AG04450 (cell line): Measurements from ENCODE around the gene HRH2. TPM values are rescaled to one million over a fixed set of nuclear protein-coding genes. Genes with fewer than 3 reads are reported as not detected.

Source experiments
- CTCF ChIA-PET: fragments of 300-600, 350-600 bp; formaldehyde crosslinking; extraction: SDS; loops from one replicate; lab custom pipeline; 2022; ENCODE audit warnings: antibody characterized with exemption, inconsistent platforms; lab: Charles Lee
- POLR2A ChIA-PET: fragments of 350-600 bp; formaldehyde crosslinking; extraction: SDS; loops from one replicate; lab custom pipeline; 2021; ENCODE audit warnings: antibody characterized with exemption, inconsistent platforms; lab: Yijun Ruan, JAX
- DNase-seq: peaks from one replicate; pipeline ENCODE4 v3.0.0-alpha.2; 2011; ENCODE audit warnings: low read depth, low spot score
- H3K27ac ChIP-seq: one replicate; pipeline ENCODE4 v1.5.1; 2012; ENCODE audit warnings: low read depth, low read length, control low read depth
- H3K27me3 ChIP-seq: one replicate; pipeline ENCODE4 v1.6.0; 2012; ENCODE audit warnings: low read length; ENCODE audit not compliant: control insufficient read depth, insufficient read depth
- H3K4me3 ChIP-seq: 2 replicates; pipeline ENCODE4 v1.5.1; 2011; ENCODE audit warnings: mild to moderate bottlenecking, low read depth, low read length, control low read depth
- H3K9me3 ChIP-seq: 2 replicates; pipeline ENCODE4 v1.5.1; 2012; ENCODE audit warnings: low read length; ENCODE audit not compliant: control insufficient read depth, insufficient read depth
- polyA plus RNA-seq: library from polyadenylated mRNA; depleted of rRNA; stranded (reverse); fragments of >200 nt; gene quantifications from 2 replicates; pipeline ENCODE4 v1.2.3, GENCODE V29; 2011
- TF ChIP-seq, protein P1 (sequence below): IDR thresholded peaks from 2 replicates; pipeline ENCODE4 v1.5.1; 2011; ENCODE audit warnings: low read depth, low read length, control low read depth, inconsistent platforms

HRH2 gene
- polyA plus RNA-seq, 1 experiment = not detected

DNA sequence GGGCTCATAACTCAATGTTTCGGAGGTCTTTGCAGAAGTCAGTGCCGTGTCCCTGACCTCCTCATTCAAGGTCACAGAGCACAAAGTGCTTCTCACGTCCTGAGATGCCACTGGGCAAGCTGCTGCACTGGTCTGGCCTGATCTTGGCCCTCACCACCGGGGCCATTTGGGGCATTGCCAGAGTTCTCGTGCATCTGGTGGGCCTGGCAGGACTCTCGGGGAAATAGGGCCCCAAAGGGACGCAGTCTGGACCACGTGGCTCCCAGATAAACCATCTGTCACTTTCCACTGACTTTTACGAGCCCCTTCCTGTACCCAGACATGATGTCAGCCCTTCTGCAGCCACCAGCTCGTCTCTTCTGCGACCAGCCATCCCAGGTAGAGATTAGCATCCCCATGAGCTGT is 54.8 kb downstream of the HRH2 start:
- ChIA-PET CTCF (no interaction called here), POLR2A (no interaction called here)
- TF ChIP-seq, protein P1, sequence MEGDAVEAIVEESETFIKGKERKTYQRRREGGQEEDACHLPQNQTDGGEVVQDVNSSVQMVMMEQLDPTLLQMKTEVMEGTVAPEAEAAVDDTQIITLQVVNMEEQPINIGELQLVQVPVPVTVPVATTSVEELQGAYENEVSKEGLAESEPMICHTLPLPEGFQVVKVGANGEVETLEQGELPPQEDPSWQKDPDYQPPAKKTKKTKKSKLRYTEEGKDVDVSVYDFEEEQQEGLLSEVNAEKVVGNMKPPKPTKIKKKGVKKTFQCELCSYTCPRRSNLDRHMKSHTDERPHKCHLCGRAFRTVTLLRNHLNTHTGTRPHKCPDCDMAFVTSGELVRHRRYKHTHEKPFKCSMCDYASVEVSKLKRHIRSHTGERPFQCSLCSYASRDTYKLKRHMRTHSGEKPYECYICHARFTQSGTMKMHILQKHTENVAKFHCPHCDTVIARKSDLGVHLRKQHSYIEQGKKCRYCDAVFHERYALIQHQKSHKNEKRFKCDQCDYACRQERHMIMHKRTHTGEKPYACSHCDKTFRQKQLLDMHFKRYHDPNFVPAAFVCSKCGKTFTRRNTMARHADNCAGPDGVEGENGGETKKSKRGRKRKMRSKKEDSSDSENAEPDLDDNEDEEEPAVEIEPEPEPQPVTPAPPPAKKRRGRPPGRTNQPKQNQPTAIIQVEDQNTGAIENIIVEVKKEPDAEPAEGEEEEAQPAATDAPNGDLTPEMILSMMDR = no peak
- no peak for DNase-seq
- H3K27ac ChIP-seq = no peak overlapping the region
- peaks cover 14% of the 10 kb centered on the region for H3K9me3 ChIP-seq
- H3K4me3 ChIP-seq = no peak overlapping the region
- H3K27me3 ChIP-seq = no peaks in the 10 kb centered on the region

GRCh38 chr5:175713930-175714329 is 56.1 kb downstream of the HRH2 start:
- Histone ChIP-seq H3K9me3 (peaks cover 14% of the 10 kb centered on the region), H3K27me3 (no peaks in the 10 kb centered on the region), H3K27ac (no peak overlapping the region), H3K4me3 (no peak overlapping the region)
- DNase-seq = no peak
- CTCF ChIA-PET = interaction anchor here (1.6 kb wide), 1 partner anchor 16 kb away, joined by 5 read pairs; no protein-coding TSS in a partner anchor
- POLR2A ChIA-PET = no interaction called here
- TF ChIP-seq, protein P1 = no peak

DNA sequence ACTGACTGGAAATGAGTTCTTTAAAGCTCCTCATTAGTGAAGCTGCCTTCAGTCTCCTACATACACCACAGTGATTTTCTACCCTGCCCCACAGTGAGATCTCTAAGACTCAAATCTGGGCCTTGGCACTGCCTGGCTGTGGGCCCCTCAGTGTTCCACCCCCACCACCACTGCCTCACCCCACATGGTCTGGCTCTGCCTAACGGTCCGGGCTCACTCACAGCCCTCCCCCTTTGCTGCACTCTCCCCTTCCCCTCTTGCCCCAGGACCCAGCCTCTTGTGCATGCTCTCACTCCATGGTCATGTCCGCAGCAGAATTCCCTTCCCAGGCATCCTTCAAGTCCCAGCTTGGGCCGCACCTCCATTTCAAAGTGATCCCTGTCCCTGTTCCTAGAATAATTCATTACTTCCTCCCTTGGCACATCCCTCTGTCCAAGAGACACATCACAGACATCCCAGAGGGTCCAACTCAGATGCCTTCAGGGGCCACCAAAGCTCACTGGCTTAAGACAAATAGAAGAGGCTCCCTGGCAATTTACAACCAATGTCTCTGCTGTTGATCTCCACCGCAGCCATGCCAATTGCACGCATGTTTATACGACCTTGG is 56.7 kb downstream of the HRH2 start:
- no peak overlapping the region for H3K4me3 ChIP-seq
- ChIA-PET POLR2A (no interaction called here), CTCF (interaction anchor here (1.6 kb wide), 1 partner anchor 15 kb away, joined by 5 read pairs; no protein-coding TSS in a partner anchor)
- no peaks in the 10 kb centered on the region for H3K27me3 ChIP-seq
- peaks cover 11% of the 10 kb centered on the region for H3K9me3 ChIP-seq
- DNase-seq = no peak
- no peak overlapping the region for H3K27ac ChIP-seq
- TF ChIP-seq, protein P1 = no peak

DNA sequence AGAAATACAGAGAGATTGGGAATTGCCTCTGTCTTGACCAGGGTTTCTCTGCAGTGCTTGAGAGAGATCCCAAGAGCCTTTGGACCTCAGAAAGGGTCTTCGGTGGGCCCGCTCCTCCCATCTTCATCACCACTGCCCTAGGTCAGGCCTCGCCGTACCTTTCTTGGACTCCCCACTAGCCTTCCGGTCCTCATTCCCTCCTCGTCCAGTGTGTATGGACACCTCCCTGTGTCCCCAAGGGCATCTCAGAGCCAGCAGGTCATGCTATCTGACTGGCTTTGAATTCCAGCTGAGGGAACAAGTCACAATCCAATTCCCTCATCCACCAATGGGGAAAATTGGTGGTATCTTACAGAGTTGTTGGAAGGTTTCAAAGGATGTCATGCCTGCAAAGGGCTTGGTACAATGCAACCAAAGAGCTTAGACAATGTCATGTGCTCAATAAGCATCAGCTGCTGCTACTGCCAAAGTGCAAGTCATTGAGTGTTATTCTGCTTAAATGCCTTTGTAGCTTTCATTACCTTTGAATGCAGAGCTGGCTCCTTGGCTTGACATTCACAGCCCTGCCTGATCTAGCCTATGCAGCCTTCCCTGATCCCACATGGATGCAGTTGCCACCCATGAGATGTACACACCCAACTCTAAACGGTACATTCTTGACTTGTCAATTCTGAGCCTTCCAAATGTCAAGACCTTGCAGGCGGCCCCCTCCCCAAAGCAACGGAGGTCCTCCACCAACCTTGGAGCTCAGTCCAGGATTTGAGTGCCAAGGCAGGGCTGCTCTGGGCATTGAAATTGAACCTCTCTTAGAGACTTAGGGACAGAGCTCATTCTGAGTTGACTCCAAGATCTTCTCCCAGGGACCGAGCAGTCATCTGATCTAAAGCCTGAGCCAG is 58.0 kb downstream of the HRH2 start:
- no peaks in the 10 kb centered on the region for H3K27me3 ChIP-seq
- no peak overlapping the region for H3K27ac ChIP-seq
- CTCF ChIA-PET = interaction anchor here (0.7 kb wide), 1 partner anchor 182 kb away, joined by 3 read pairs; no protein-coding TSS in a partner anchor
- POLR2A ChIA-PET = no interaction called here
- H3K4me3 ChIP-seq = no peak overlapping the region
- TF ChIP-seq, protein P1 = no peak
- H3K9me3 ChIP-seq = peaks cover 9% of the 10 kb centered on the region
- DNase-seq = no peak

DNA sequence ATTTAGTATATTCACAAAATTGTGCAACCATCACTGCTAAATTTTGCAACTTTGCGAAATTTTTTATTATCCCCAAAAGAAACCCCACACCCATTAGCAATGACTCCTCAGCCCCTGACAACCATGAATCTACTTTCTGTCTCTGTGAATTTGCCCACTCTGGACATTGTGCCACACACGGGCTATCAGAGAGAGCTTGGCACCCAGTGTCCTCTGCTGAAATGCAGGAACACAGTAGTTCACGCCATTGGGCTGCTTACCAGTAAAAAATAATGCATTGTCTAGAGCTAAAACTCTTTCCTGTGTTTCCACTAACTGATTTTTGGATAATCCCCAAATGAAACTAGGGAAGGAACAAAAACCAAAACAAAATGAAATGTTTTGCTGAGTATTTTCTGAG is 60.0 kb downstream of the HRH2 start:
- Histone ChIP-seq H3K4me3 (no peak overlapping the region), H3K9me3 (peaks cover 6% of the 10 kb centered on the region), H3K27ac (no peak overlapping the region), H3K27me3 (no peaks in the 10 kb centered on the region)
- POLR2A ChIA-PET = no interaction called here
- CTCF ChIA-PET = interaction anchor here (0.8 to 2.5 kb wide), 6 partner anchors 12 to 186 kb away, joined by 3 to 28 read pairs (median 6); no protein-coding TSS in a partner anchor
- DNase-seq = no peak
- TF ChIP-seq, protein P1 = no peak
